Dermis lymphatic vessel endothelial cell (primary cell): ENCODE results near the gene XXYLT1. TPM values are rescaled to one million over a fixed set of nuclear protein-coding genes. Genes with fewer than 3 reads are reported as not detected.

ENCODE experiments used
- total RNA-seq: library from RNA; depleted of rRNA; stranded (reverse); fragments of >200 nt; gene quantifications from 2 replicates; pipeline ENCODE4 v1.2.1, GENCODE V29; 2014

The XXYLT1 gene
- 19.7 and 25.6 TPM in 2 replicates for total RNA-seq

DNA sequence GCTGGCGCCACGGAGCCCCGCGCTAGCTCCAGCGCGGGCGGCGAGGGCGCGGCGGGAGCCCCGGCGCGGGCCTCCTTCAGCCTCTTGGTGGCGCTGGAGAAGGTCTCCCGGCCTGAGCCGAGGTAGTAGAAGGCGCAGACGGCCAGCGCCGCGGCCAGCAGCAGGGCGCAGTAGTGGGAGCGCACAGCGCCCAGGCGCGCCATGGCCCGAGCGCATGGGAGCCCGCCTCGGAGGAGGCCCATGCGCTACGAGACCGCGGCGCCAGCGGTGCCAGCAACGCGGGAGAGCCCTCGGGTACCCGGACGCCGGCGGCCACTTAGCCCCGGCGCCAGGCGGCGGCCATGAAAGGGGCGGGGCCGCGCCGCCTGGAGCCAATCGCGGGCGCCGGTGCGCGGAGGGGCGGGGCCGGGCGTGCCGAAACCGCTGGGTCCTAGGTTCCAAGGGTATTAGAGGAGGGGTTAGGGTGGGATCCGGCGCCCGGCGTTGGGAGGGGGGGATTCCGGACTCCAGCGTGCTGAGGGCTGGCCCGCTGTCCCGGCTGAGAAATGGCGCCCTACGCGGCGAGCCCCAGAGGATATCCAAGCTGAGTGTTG lies at the start of gene XXYLT1:
Gene XXYLT1, minus strand, starts transcription at position 343 of the 593 bp plus-strand sequence. Its CDS starts 101 bp downstream, at position 242.

Other genes with a start within 250 kb of the XXYLT1 start
- gene ACAP2, start 171.9 kb upstream of the XXYLT1 start, total RNA-seq, result 42.6 and 58.6 TPM in 2 replicates